Tibial nerve (tissue), 4 donors: ENCODE data around the gene SHROOM1.

Experiments
- EP300 ChIP-seq, 2 donors: sonication (generic); formaldehyde crosslinking; IDR thresholded peaks; one replicate each; pipeline ENCODE4 v1.6.1; 2017; ENCODE audit warnings: antibody characterized with exemption in 2 of 2, mild to moderate bottlenecking in 1 of 2
- POLR2A ChIP-seq, 2 donors: fragments of 450-650 bp; IDR thresholded peaks; one replicate each; pipeline ENCODE4 v1.6.1; 2017; ENCODE audit warnings: antibody characterized with exemption in 2 of 2, mild to moderate bottlenecking in 2 of 2, moderate library complexity in 2 of 2
- TF ChIP-seq, protein P1 (sequence below), 5 experiments: fragments of 200-600 bp in 3 of 5; fragments of 450-650 bp in 2 of 5; sonication (generic) in 3 of 5; IDR thresholded peaks; one replicate each; pipeline ENCODE4 v1.5.1; 2016 to 2019; ENCODE audit warnings: antibody characterized with exemption in 5 of 5, mild to moderate bottlenecking in 3 of 5, moderate library complexity in 2 of 5

- no peak for TF ChIP-seq EP300 (IDR thresholded peaks at IDR 0.05)
- TF ChIP-seq, protein P1, sequence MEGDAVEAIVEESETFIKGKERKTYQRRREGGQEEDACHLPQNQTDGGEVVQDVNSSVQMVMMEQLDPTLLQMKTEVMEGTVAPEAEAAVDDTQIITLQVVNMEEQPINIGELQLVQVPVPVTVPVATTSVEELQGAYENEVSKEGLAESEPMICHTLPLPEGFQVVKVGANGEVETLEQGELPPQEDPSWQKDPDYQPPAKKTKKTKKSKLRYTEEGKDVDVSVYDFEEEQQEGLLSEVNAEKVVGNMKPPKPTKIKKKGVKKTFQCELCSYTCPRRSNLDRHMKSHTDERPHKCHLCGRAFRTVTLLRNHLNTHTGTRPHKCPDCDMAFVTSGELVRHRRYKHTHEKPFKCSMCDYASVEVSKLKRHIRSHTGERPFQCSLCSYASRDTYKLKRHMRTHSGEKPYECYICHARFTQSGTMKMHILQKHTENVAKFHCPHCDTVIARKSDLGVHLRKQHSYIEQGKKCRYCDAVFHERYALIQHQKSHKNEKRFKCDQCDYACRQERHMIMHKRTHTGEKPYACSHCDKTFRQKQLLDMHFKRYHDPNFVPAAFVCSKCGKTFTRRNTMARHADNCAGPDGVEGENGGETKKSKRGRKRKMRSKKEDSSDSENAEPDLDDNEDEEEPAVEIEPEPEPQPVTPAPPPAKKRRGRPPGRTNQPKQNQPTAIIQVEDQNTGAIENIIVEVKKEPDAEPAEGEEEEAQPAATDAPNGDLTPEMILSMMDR (IDR thresholded peaks at IDR 0.05), result no peak
- TF ChIP-seq POLR2A (IDR thresholded peaks at IDR 0.05), result no peak
Measured at GRCh38 chr5:132831095-132831860, 831 bp upstream of the SHROOM1 start.
